H9 (cell line): ENCODE measurements around the gene TBC1D5. TPM values are rescaled to one million over a fixed set of nuclear protein-coding genes. Genes with fewer than 3 reads are reported as not detected.

ENCODE experiments used
- DNase-seq: peaks from one replicate; pipeline ENCODE4 v3.0.0-alpha.2; 2017
- H2AFZ ChIP-seq: one replicate; pipeline ENCODE4 v1.6.1; 2013; ENCODE audit warnings: mild to moderate bottlenecking, low read length, control low read depth, moderate library complexity
- H2AK5ac ChIP-seq: 2 replicates; pipeline ENCODE4 v1.6.1; 2013; ENCODE audit warnings: low read length, control low read depth, mixed read lengths; ENCODE audit not compliant: insufficient read length
- H2BK120ac ChIP-seq: one replicate; pipeline ENCODE4 v1.6.1; 2013; ENCODE audit warnings: low read depth, mild to moderate bottlenecking, low read length, control low read depth, inconsistent platforms; ENCODE audit not compliant: poor library complexity, severe bottlenecking
- H2BK12ac ChIP-seq: 2 replicates; pipeline ENCODE4 v1.6.1; 2013; ENCODE audit warnings: low read length, control low read depth, mixed read lengths, low read depth; ENCODE audit not compliant: insufficient read length
- H2BK15ac ChIP-seq: 2 replicates; pipeline ENCODE4 v1.6.1; 2013; ENCODE audit warnings: low read depth, low read length, control low read depth
- H2BK20ac ChIP-seq: one replicate; pipeline ENCODE4 v1.6.1; 2013; ENCODE audit warnings: low read depth, mild to moderate bottlenecking, low read length, control low read depth, inconsistent platforms; ENCODE audit not compliant: poor library complexity, severe bottlenecking
- H2BK5ac ChIP-seq: 2 replicates; pipeline ENCODE4 v1.6.1; 2013; ENCODE audit warnings: low read length, control low read depth, mixed read lengths; ENCODE audit not compliant: insufficient read length
- H3K14ac ChIP-seq: 2 replicates; pipeline ENCODE4 v1.6.1; 2013; ENCODE audit warnings: low read length, control low read depth; ENCODE audit not compliant: insufficient read depth
- H3K18ac ChIP-seq: 2 replicates; pipeline ENCODE4 v1.6.1; 2013; ENCODE audit warnings: low read depth, mild to moderate bottlenecking, mixed read lengths, low read length, control low read depth; ENCODE audit not compliant: insufficient read length
- H3K23ac ChIP-seq: 2 replicates; pipeline ENCODE4 v1.6.1; 2013; ENCODE audit warnings: low read length, control low read depth, mixed read lengths, low read depth; ENCODE audit not compliant: insufficient read length
- H3K23me2 ChIP-seq: 2 replicates; pipeline ENCODE4 v1.6.1; 2013; ENCODE audit warnings: low read depth, mild to moderate bottlenecking, mixed read lengths, low read length, control low read depth; ENCODE audit not compliant: insufficient read length, poor library complexity, severe bottlenecking
- H3K27ac ChIP-seq: 2 replicates; pipeline ENCODE4 v1.5.1; 2013; ENCODE audit warnings: low read length, control low read depth, mixed read lengths, low read depth; ENCODE audit not compliant: insufficient read length
- H3K27me3 ChIP-seq: 2 replicates; pipeline ENCODE4 v1.6.1; 2013; ENCODE audit warnings: low read length, control low read depth, inconsistent platforms; ENCODE audit not compliant: insufficient read depth
- H3K4ac ChIP-seq: 2 replicates; pipeline ENCODE4 v1.6.1; 2013; ENCODE audit warnings: low read depth, mild to moderate bottlenecking, control low read depth, inconsistent platforms, low read length, moderate library complexity
- H3K4me1 ChIP-seq: 2 replicates; pipeline ENCODE4 v1.6.1; 2013; ENCODE audit warnings: low read length, control low read depth, inconsistent platforms; ENCODE audit not compliant: insufficient read depth
- H3K4me2 ChIP-seq: 2 replicates; pipeline ENCODE4 v1.6.1; 2013; ENCODE audit warnings: low read length, control low read depth, mixed read lengths; ENCODE audit not compliant: insufficient read length, insufficient read depth
- H3K56ac ChIP-seq: 2 replicates; pipeline ENCODE4 v1.6.1; 2013; ENCODE audit warnings: low read depth, mild to moderate bottlenecking, mixed read lengths, low read length, control low read depth; ENCODE audit not compliant: insufficient read length
- H3K79me1 ChIP-seq: 2 replicates; pipeline ENCODE4 v1.6.1; 2013; ENCODE audit warnings: low read depth, mild to moderate bottlenecking, moderate library complexity, low read length, control low read depth, inconsistent platforms; ENCODE audit not compliant: insufficient read depth, poor library complexity, severe bottlenecking
- H3K79me2 ChIP-seq: 2 replicates; pipeline ENCODE4 v1.6.1; 2013; ENCODE audit warnings: low read length, control low read depth, inconsistent platforms; ENCODE audit not compliant: insufficient read depth
- H3K9ac ChIP-seq: 2 replicates; pipeline ENCODE4 v1.6.1; 2013; ENCODE audit warnings: low read length, control low read depth, mixed read lengths; ENCODE audit not compliant: insufficient read length; ENCODE audit errors: extremely low read depth
- H3K9me3 ChIP-seq: one replicate; pipeline ENCODE4 v1.6.1; 2013; ENCODE audit warnings: low read depth, low read length, inconsistent platforms; ENCODE audit not compliant: control insufficient read depth
- H3T11ph ChIP-seq: one replicate; pipeline ENCODE4 v1.6.1; 2013; ENCODE audit warnings: mild to moderate bottlenecking, low read length, control low read depth, inconsistent platforms
- H4K20me1 ChIP-seq: one replicate; pipeline ENCODE4 v1.6.1; 2013; ENCODE audit not compliant: control insufficient read depth, insufficient read length, insufficient read depth
- H4K5ac ChIP-seq: 2 replicates; pipeline ENCODE4 v1.6.1; 2013; ENCODE audit warnings: low read depth, mild to moderate bottlenecking, mixed read lengths, low read length, control low read depth; ENCODE audit not compliant: insufficient read length
- H4K8ac ChIP-seq: replicated peaks from 2 replicates; pipeline ENCODE4 v1.6.1; 2013; ENCODE audit warnings: low read length, control low read depth, mixed read lengths, low read depth; ENCODE audit not compliant: insufficient read length
- H4K91ac ChIP-seq: 2 replicates; pipeline ENCODE4 v1.6.1; 2013; ENCODE audit warnings: low read depth, mild to moderate bottlenecking, moderate library complexity, mixed read lengths, low read length, control low read depth; ENCODE audit not compliant: insufficient read length
- H3K27ac Mint-ChIP-seq, 3 experiments: 2 replicates in 2 of 3; 3 replicates in 1 of 3; pipeline ENCODE4 v1.8.0; 2020 to 2021; ENCODE audit warnings: mixed read lengths in 3 of 3, mild to moderate bottlenecking in 1 of 3, moderate library complexity in 1 of 3
- H3K27me3 Mint-ChIP-seq: 2 replicates; pipeline ENCODE4 v1.8.0; 2021; ENCODE audit warnings: low read depth, mild to moderate bottlenecking, moderate library complexity, mixed read lengths
- H3K36me3 Mint-ChIP-seq, 3 experiments: 2 replicates in 2 of 3; 3 replicates in 1 of 3; pipeline ENCODE4 v1.8.0; 2020 to 2021; ENCODE audit warnings: low read depth in 3 of 3, mixed read lengths in 3 of 3; ENCODE audit not compliant: insufficient read depth in 1 of 3
- H3K4me1 Mint-ChIP-seq, 2 experiments: 2 replicates each; pipeline ENCODE4 v1.8.0; 2020; ENCODE audit warnings: mixed read lengths in 2 of 2
- H3K4me3 Mint-ChIP-seq, 2 experiments: 2 replicates in 1 of 2; 3 replicates in 1 of 2; pipeline ENCODE4 v1.8.0; 2020 to 2021; ENCODE audit warnings: mild to moderate bottlenecking in 2 of 2, mixed read lengths in 2 of 2, moderate library complexity in 1 of 2
- H3K9me3 Mint-ChIP-seq, 2 experiments: 2 replicates in 1 of 2; 3 replicates in 1 of 2; pipeline ENCODE4 v1.8.0; 2020; ENCODE audit warnings: mild to moderate bottlenecking in 2 of 2, mixed read lengths in 2 of 2, moderate library complexity in 1 of 2
- CTCF ChIP-seq: fragments of 200-600 bp; sonication (generic); conservative IDR thresholded peaks from 3 replicates; pipeline ENCODE4 v1.8.0; 2021; ENCODE audit warnings: antibody characterized with exemption, mild to moderate bottlenecking
- WGBS: extraction: QIAGEN DNeasy Blood & Tissue Kit; methylation state at CpG from one replicate; pipeline ENCODE4 v1.1.7; 2013; ENCODE audit warnings: missing lambda C conversion rate, low lambda C conversion rate, mixed read lengths; ENCODE audit not compliant: insufficient read length; ENCODE audit errors: extremely low coverage; 5-methylcytosine and 5-hydroxymethylcytosine counted together
- total RNA-seq: library from RNA; stranded (reverse); gene quantifications from 2 replicates; pipeline ENCODE4 v1.2.1, GENCODE V29; 2021

Gene TBC1D5
- total RNA-seq, 1 experiment from 2014 or later = 25.0 TPM

GRCh38 chr3:17588422-17588821, 154.0 kb downstream of the TBC1D5 start:
- TF ChIP-seq CTCF = no peak
- H3K23ac ChIP-seq = no peak overlapping the region

More at GRCh38 chr3:17588422-17588821, 154.0 kb downstream of the TBC1D5 start:
- no peak overlapping the region for H2BK5ac ChIP-seq
- H3K79me2 ChIP-seq = no peaks in the 10 kb centered on the region
- H3K9me3 ChIP-seq = no peaks in the 10 kb centered on the region
- no peaks in the 10 kb centered on the region for H4K20me1 ChIP-seq
- Mint-ChIP-seq H3K4me1 (peaks cover 15 to 19% of the 10 kb centered on the region in 2 experiments), H3K27ac (no peak overlapping the region), H3K9me3 (peaks cover 17 to 19% of the 10 kb centered on the region in 2 experiments), H3K36me3 (peaks cover 18 to 20% (median 18%) of the 10 kb centered on the region in 3 experiments), H3K27me3 (no peaks in the 10 kb centered on the region), H3K4me3 (no peak overlapping the region)
- no peak overlapping the region for H2BK20ac ChIP-seq
- H3T11ph ChIP-seq = no peak overlapping the region
- no peak overlapping the region for H3K14ac ChIP-seq
- H4K8ac ChIP-seq = no peak overlapping the region
- H2AK5ac ChIP-seq = no peak overlapping the region
- H3K4ac ChIP-seq = no peak overlapping the region
- no peak overlapping the region for H3K9ac ChIP-seq
- H3K23me2 ChIP-seq = no peaks in the 10 kb centered on the region
- no peaks in the 10 kb centered on the region for H3K79me1 ChIP-seq
- no peak overlapping the region for H2BK15ac ChIP-seq
- no peaks in the 10 kb centered on the region for H3K27me3 ChIP-seq
- no peak overlapping the region for H3K27ac ChIP-seq
- no peaks in the 10 kb centered on the region for H3K4me1 ChIP-seq
- H4K5ac ChIP-seq = no peak overlapping the region
- no peak for DNase-seq
- no peak overlapping the region for H3K18ac ChIP-seq
- no peak overlapping the region for H4K91ac ChIP-seq
- no peak overlapping the region for H2BK120ac ChIP-seq
- no CpG with 5 or more reads among the region's 1 CpG for WGBS
- no peak overlapping the region for H3K4me2 ChIP-seq
- no peak overlapping the region for H2AFZ ChIP-seq
- H2BK12ac ChIP-seq = no peak overlapping the region
- no peak overlapping the region for H3K56ac ChIP-seq
